ENCODE data around the gene HAPLN3.
A peak's percentile ranks its signal among the peaks of the same experiment; 100 is the strongest.
"Not testable (repeated sequence)": the region's sequence is repeated elsewhere in the genome, so short reads cannot be mapped to it uniquely, and the experiment has no call there.

Gene HAPLN3

DNA sequence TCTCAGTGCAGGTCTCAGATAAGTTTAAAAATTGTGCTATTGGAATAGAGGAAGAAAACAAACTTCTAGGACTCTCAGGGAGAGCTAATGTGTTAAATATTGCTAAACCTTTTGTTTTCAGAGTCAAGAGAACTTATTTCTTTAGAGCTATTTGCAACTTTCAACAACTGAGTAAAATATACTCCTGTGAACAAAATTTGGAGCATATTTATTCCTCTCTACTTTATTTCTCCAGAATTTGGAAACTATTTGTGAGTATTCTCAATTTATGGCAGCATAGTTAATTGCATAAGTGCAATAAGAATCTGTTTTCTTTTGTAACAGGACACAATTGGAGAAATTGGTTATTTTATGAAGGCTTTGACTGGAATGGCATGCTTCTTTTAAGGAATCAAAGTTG lies 32.8 kb upstream of the HAPLN3 start:
- not testable (repeated sequence) for DNase-seq (ENCODE audit: low read depth, low spot score); H3K27me3 ChIP-seq (ENCODE audit: control insufficient read depth, insufficient read depth, low read length); H3K36me3 ChIP-seq (ENCODE audit: control insufficient read depth, insufficient read depth, low read length); H3K27ac ChIP-seq (ENCODE audit: low read length); H3K9me3 ChIP-seq (ENCODE audit: control insufficient read depth, insufficient read depth, low read length); H3K4me3 ChIP-seq (ENCODE audit: low read length); H3K4me1 ChIP-seq (ENCODE audit: control insufficient read depth, insufficient read depth, low read length)

DNA sequence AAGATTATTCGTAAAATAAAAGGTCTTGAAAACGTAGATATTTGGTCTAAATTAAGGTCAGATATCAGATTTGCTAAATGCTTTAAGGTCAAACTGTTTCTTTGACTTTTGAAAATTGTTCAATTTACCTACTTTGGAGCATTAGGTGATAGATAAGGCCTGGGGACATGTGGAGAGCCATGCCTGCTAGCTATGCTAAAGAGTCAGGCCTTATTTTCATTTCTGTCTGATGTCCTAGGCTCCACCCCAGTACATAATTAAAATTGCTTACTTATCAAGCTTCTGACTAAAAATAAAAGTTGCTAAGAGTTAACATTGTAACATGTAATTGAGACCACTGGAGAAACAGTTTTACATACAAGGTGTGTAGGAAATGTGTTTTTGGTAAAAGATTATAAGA lies 30.3 kb upstream of the HAPLN3 start:
- not testable (repeated sequence) for H3K27ac ChIP-seq (ENCODE audit: low read length); DNase-seq (ENCODE audit: low read depth, low spot score); H3K9me3 ChIP-seq (ENCODE audit: control insufficient read depth, insufficient read depth, low read length); H3K36me3 ChIP-seq (ENCODE audit: control insufficient read depth, insufficient read depth, low read length); H3K4me3 ChIP-seq (ENCODE audit: low read length); H3K4me1 ChIP-seq (ENCODE audit: control insufficient read depth, insufficient read depth, low read length); H3K27me3 ChIP-seq (ENCODE audit: control insufficient read depth, insufficient read depth, low read length)
- 100% methylated on average over 2 of the region's 2 CpGs for WGBS (ENCODE audit: insufficient coverage, insufficient read length)

DNA sequence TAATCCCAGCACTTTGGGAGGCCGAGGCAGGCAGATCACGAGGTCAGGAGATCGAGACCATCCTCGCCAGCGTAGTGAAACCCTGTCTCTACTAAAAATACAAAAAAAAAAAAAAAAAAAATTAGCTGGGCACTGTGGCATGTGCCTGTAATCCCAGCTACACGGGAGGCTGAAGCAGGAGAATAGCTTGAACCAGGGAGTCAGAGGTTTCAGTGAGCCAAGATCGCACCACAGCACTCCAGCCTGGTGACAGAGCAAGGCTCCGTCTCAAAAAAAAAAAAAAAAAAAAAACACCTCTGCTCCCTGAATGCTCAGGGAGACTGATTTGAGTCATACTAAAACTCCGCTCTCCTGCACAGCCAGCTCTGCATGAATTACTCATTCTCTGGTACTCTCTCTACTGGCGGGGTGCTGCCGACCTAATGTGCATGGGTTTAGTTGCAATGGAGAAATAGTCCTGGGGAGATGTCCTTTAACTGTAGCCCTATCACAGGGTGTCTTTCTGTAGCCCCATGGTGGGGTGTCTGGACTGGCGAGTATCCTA lies 25.6 kb upstream of the HAPLN3 start:
- not testable (repeated sequence) for H3K27ac ChIP-seq (ENCODE audit: low read length)

DNA sequence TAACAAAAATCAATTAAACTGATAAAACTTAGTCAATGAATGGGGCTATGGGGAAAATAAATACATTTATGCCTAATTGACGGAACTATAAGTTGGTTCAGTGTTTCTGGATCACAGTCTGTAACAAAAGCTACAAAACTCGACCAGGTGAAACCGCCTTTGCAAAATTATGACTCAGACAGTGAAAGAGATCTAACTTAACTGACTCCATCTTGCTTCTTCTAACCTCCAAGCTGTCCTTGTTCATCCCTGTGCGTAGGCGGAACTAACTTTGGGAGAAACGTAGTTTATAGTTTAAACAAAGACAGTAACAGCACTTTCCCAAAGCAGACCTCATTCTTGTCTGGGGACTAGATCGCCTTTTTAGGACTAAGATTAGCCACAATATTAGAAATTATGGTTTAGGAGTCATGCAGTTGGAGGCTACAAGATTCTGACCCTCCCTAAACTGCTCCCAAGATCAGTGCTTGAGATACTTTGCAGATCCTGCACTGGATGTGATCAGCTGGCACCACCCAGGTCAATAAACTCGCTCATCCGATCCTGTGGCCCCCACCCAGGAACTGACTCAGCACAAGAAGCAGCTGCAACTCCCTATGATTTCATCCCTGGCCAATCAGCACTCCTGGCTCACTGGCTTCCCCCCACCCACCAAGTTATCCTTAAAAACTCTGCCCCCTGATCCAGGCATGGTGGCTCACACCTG lies 25.0 kb upstream of the HAPLN3 start:
- DNase-seq (ENCODE audit: low read depth, low spot score) = no peak
- no CpG with 5 or more reads among the region's 9 CpGs for WGBS (ENCODE audit: insufficient coverage, insufficient read length)
- Histone ChIP-seq H3K9me3 (ENCODE audit: control insufficient read depth, insufficient read depth, low read length) (no peaks in the 10 kb centered on the region), H3K4me3 (ENCODE audit: low read length) (no peak overlapping the region), H3K36me3 (ENCODE audit: control insufficient read depth, insufficient read depth, low read length) (no peaks in the 10 kb centered on the region), H3K4me1 (ENCODE audit: control insufficient read depth, insufficient read depth, low read length) (no peaks in the 10 kb centered on the region), H3K27me3 (ENCODE audit: control insufficient read depth, insufficient read depth, low read length) (no peaks in the 10 kb centered on the region), H3K27ac (ENCODE audit: low read length) (no peak overlapping the region)

More for the DNA sequence above, 25.6 kb upstream of the HAPLN3 start:
- not testable (repeated sequence) for H3K36me3 ChIP-seq (ENCODE audit: control insufficient read depth, insufficient read depth, low read length); H3K4me3 ChIP-seq (ENCODE audit: low read length); H3K27me3 ChIP-seq (ENCODE audit: control insufficient read depth, insufficient read depth, low read length); H3K9me3 ChIP-seq (ENCODE audit: control insufficient read depth, insufficient read depth, low read length); H3K4me1 ChIP-seq (ENCODE audit: control insufficient read depth, insufficient read depth, low read length); DNase-seq (ENCODE audit: low read depth, low spot score)
- no CpG with 5 or more reads among the region's 12 CpGs for WGBS (ENCODE audit: insufficient coverage, insufficient read length)

DNA sequence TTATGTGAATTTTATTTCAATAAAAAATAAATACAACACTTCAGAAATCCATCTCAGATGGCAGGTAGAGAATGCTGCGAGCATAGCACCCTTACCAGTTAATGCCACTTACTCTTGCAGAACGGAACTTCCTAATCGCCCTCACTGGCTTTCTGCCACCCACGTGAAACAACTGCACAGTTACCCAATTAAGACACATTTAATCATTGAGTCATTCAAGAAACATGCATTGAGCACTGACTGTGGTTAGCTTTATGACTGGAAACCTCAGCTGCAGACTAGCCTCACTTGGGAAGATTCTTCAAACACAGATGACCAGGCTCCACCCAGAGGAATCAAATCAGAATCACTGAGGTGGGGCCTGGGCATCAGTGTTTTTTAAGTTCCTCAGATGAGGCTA lies 23.4 kb upstream of the HAPLN3 start:
- Histone ChIP-seq H3K4me3 (ENCODE audit: low read length) (no peak overlapping the region), H3K27me3 (ENCODE audit: control insufficient read depth, insufficient read depth, low read length) (no peaks in the 10 kb centered on the region), H3K4me1 (ENCODE audit: control insufficient read depth, insufficient read depth, low read length) (0 out of 2 replicates have a peak, but pooled peaks cover 1% of the 10 kb centered on the region), H3K36me3 (ENCODE audit: control insufficient read depth, insufficient read depth, low read length) (no peaks in the 10 kb centered on the region), H3K27ac (ENCODE audit: low read length) (no peak overlapping the region), H3K9me3 (ENCODE audit: control insufficient read depth, insufficient read depth, low read length) (no peaks in the 10 kb centered on the region)
- DNase-seq (ENCODE audit: low read depth, low spot score) = no peak
- no CpG with 5 or more reads among the region's 4 CpGs for WGBS (ENCODE audit: insufficient coverage, insufficient read length)

DNA sequence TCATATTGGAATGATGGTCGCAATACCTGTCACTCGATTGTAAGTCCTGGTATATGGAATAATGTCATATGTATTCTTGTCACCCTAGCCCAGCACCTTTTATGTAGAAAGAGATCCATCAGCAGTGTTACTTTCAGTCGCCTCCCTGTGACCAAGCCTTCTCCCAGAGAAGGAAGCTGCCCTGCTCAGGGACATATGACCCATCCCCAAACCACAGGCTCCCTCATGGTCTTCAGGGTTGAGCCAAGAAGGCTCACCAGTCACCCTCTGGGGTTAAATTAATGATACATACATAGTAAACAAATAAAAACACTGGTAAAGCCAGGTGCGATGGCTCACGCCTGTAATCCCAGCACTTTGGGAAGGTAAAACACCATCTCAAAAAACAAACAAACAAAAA lies 22.4 kb upstream of the HAPLN3 start:
- WGBS (ENCODE audit: insufficient coverage, insufficient read length) = no CpG with 5 or more reads among the region's 5 CpGs
- Histone ChIP-seq H3K27me3 (ENCODE audit: control insufficient read depth, insufficient read depth, low read length) (no peaks in the 10 kb centered on the region), H3K27ac (ENCODE audit: low read length) (no peak overlapping the region), H3K36me3 (ENCODE audit: control insufficient read depth, insufficient read depth, low read length) (no peaks in the 10 kb centered on the region), H3K4me3 (ENCODE audit: low read length) (no peak overlapping the region), H3K9me3 (ENCODE audit: control insufficient read depth, insufficient read depth, low read length) (no peaks in the 10 kb centered on the region), H3K4me1 (ENCODE audit: control insufficient read depth, insufficient read depth, low read length) (0 out of 2 replicates have a peak, but pooled peaks cover 1% of the 10 kb centered on the region)
- DNase-seq (ENCODE audit: low read depth, low spot score) = no peak

DNA sequence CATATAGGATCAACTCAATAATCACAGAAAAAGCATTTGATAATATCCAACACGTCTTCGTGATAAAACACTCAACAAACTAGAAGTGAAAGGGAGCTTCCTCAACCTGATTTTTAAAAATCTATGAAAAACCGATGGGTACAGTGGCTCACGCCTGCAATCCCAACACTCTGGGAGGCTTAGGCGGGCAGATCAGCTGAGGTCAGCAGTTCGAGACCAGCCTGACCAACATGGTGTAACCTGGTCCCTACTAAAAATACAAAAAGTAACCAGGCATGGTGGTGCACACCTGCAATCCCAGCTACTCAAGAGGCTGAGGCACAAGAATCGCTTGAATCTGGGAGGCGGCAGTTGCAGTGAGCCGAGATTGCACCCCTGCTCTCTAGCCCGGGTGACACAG lies 20.0 kb upstream of the HAPLN3 start:
- H3K27ac ChIP-seq (ENCODE audit: low read length) = no peak overlapping the region
- WGBS (ENCODE audit: insufficient coverage, insufficient read length) = no CpG with 5 or more reads among the region's 10 CpGs
- no peak overlapping the region for H3K4me3 ChIP-seq (ENCODE audit: low read length)
- no peaks in the 10 kb centered on the region for H3K9me3 ChIP-seq (ENCODE audit: control insufficient read depth, insufficient read depth, low read length)
- DNase-seq (ENCODE audit: low read depth, low spot score) = no peak
- H3K36me3 ChIP-seq (ENCODE audit: control insufficient read depth, insufficient read depth, low read length) = no peaks in the 10 kb centered on the region; the same call in 1 of the 2 replicates
- no peaks in the 10 kb centered on the region for H3K27me3 ChIP-seq (ENCODE audit: control insufficient read depth, insufficient read depth, low read length)
- H3K4me1 ChIP-seq (ENCODE audit: control insufficient read depth, insufficient read depth, low read length) = peaks cover 5% of the 10 kb centered on the region; the same call in 1 of the 2 replicates

DNA sequence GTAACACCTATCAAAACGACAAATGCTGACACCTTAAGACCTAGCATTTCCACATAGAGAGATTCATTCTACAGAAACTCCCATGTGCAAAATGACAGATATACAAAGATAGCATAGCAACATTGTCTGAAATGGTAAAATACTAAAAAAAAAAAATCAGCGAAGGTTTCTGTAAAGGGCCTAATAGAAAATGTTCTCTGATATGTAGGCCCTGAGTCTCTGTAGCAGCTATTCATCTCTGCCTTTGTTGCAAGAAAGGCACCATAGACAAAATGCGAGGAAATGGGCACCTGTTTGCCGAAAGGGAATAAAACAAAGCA lies 18.5 kb upstream of the HAPLN3 start:
- DNase-seq (ENCODE audit: low read depth, low spot score) = no peak
- WGBS (ENCODE audit: insufficient coverage, insufficient read length) = no CpG with 5 or more reads among the region's 4 CpGs
- no peak overlapping the region for H3K27ac ChIP-seq (ENCODE audit: low read length)
- peaks cover 15% of the 10 kb centered on the region for H3K4me1 ChIP-seq (ENCODE audit: control insufficient read depth, insufficient read depth, low read length)
- H3K4me3 ChIP-seq (ENCODE audit: low read length) = no peak overlapping the region; the same call in 1 of the 2 replicates
- no peaks in the 10 kb centered on the region for H3K27me3 ChIP-seq (ENCODE audit: control insufficient read depth, insufficient read depth, low read length)
- peaks cover 15% of the 10 kb centered on the region for H3K36me3 ChIP-seq (ENCODE audit: control insufficient read depth, insufficient read depth, low read length)
- H3K9me3 ChIP-seq (ENCODE audit: control insufficient read depth, insufficient read depth, low read length) = no peaks in the 10 kb centered on the region

DNA sequence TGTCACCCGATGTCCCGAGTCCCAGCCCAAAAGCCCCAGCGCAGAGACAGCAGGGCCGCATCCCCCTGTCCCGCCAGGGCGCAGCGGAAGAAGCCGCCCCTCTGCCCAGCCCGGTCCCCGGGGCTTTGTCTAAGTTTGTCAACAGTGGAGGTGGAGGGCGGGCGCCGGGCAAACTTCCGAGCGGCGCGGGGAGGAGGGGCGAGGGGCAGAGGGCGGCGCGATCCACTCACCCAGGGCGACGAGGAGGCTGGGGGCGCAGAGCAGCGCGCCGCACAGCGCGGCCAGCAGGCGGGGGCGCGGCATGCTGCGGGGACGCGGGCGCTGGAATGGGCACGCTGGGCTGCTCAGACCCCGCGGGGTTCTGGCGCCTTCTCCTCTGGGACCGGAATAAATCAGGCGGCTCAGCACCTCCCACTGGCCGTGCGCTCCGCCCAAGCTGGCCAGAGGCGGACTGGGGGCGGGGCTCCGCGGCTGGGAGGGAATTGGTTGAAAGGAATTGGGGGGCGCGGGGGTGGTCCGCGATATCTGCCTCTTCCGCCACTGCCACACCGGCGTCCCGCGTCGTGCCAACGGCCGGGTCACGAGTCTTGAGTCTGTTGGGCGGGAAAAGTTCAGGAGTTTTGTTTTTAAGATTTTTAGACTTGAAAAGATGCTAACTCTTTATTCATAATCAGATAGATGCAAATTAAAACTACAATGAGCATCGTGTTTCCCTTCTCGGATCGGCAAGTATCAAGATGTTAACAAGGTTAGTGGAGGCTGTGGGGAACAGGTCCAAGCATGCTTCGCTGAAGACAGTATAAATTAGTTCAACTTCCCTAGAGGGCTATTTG lies 17.9 kb upstream of the HAPLN3 start, which contains the start of gene MFGE8:
MFGE8 (minus strand) TSS at position 363 of the 833 bp plus-strand sequence; CDS start at position 303, 60 bp downstream.
- H3K27ac ChIP-seq (ENCODE audit: low read length) = no peak within 1 kb of the TSS
- DNase-seq (ENCODE audit: low read depth, low spot score) = no peak
- H3K4me1 ChIP-seq (ENCODE audit: control insufficient read depth, insufficient read depth, low read length) = peaks cover 15% of the 10 kb centered on the region
- WGBS (ENCODE audit: insufficient coverage, insufficient read length) = no CpG with 5 or more reads among the region's 67 CpGs
- no peaks in the 10 kb centered on the region for H3K9me3 ChIP-seq (ENCODE audit: control insufficient read depth, insufficient read depth, low read length)
- H3K36me3 ChIP-seq (ENCODE audit: control insufficient read depth, insufficient read depth, low read length) = peaks cover 21% of the 10 kb centered on the region
- no peaks in the 10 kb centered on the region for H3K27me3 ChIP-seq (ENCODE audit: control insufficient read depth, insufficient read depth, low read length)
- H3K4me3 ChIP-seq (ENCODE audit: low read length) = peak within 1 kb of the TSS; percentile 82

DNA sequence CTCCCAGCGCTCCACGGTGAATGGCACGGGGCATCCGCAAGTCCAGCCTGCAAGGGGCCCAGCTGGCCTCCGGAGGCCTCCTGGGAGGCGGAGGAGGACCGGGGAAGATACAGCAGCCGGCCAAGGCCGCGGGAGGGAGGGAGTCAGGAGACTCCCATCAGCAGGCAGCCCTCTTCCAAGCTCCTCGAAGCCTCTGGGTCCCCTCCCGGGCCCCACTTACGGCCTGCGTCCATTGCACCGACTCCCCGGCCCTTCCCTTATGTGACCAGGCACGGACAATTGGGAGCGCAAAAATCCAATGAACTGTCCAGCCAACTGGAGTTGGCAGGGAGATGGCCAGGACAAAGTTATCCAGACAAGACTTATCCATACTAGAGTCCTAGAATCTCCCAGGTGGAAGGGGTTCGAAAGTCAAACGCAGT lies 17.2 kb upstream of the HAPLN3 start:
- H3K27me3 ChIP-seq (ENCODE audit: control insufficient read depth, insufficient read depth, low read length) = no peaks in the 10 kb centered on the region
- no peaks in the 10 kb centered on the region for H3K9me3 ChIP-seq (ENCODE audit: control insufficient read depth, insufficient read depth, low read length)
- peaks cover 28% of the 10 kb centered on the region for H3K36me3 ChIP-seq (ENCODE audit: control insufficient read depth, insufficient read depth, low read length)
- WGBS (ENCODE audit: insufficient coverage, insufficient read length) = no CpG with 5 or more reads among the region's 20 CpGs
- no peak for DNase-seq (ENCODE audit: low read depth, low spot score)
- peaks cover 15% of the 10 kb centered on the region for H3K4me1 ChIP-seq (ENCODE audit: control insufficient read depth, insufficient read depth, low read length)
- H3K27ac ChIP-seq (ENCODE audit: low read length) = no peak overlapping the region
- H3K4me3 ChIP-seq (ENCODE audit: low read length) = peak overlapping the region; percentile 82

Measured in iPS DF 6.9 (cell line).